HEK293 (cell line): Measurements from ENCODE around the gene FAM98C.

Source experiments
- ELK4 ChIP-seq: IDR thresholded peaks from 2 replicates; pipeline ENCODE4 v1.6.1; 2011; ENCODE audit warnings: mild to moderate bottlenecking, low read depth, low read length, borderline replicate concordance
- HIC1 ChIP-seq: fragments of 450-650 bp; formaldehyde crosslinking; IDR thresholded peaks from 2 replicates; pipeline ENCODE4 v1.5.1; 2016; ENCODE audit warnings: missing biosample characterization, missing genetic modification characterization
- HOXC10 ChIP-seq: sonication (generic); formaldehyde crosslinking; IDR thresholded peaks from 2 replicates; pipeline ENCODE4 v1.8.1; 2023; ENCODE audit warnings: mild to moderate bottlenecking, missing genetic modification reagents
- KLF16 ChIP-seq: fragments of 450-650 bp; formaldehyde crosslinking; IDR thresholded peaks from 2 replicates; pipeline ENCODE4 v1.5.1; 2017; ENCODE audit warnings: missing biosample characterization, missing genetic modification characterization
- KLF8 ChIP-seq: fragments of 450-650 bp; formaldehyde crosslinking; IDR thresholded peaks from 2 replicates; pipeline ENCODE4 v1.5.1; 2016; ENCODE audit warnings: missing biosample characterization, missing genetic modification characterization
- MEIS1 ChIP-seq: sonication (generic); formaldehyde crosslinking; IDR thresholded peaks from 2 replicates; pipeline ENCODE4 v1.8.1; 2022; ENCODE audit warnings: missing genetic modification reagents, mild to moderate bottlenecking, borderline replicate concordance
- MZF1 ChIP-seq: fragments of 450-650 bp; formaldehyde crosslinking; IDR thresholded peaks from 2 replicates; pipeline ENCODE4 v1.5.1; 2017; ENCODE audit warnings: missing biosample characterization, missing genetic modification characterization, borderline replicate concordance
- OSR2 ChIP-seq: fragments of 450-650 bp; formaldehyde crosslinking; IDR thresholded peaks from 2 replicates; pipeline ENCODE4 v1.5.1; 2016; ENCODE audit warnings: missing biosample characterization, missing genetic modification characterization
- PATZ1 ChIP-seq: fragments of 450-650 bp; formaldehyde crosslinking; IDR thresholded peaks from 2 replicates; pipeline ENCODE4 v1.5.1; 2016; ENCODE audit warnings: missing biosample characterization, missing genetic modification characterization
- PRDM1 ChIP-seq: fragments of 450-650 bp; formaldehyde crosslinking; IDR thresholded peaks from 2 replicates; pipeline ENCODE4; 2016; ENCODE audit warnings: missing biosample characterization, missing genetic modification characterization
- SP2 ChIP-seq: fragments of 450-650 bp; formaldehyde crosslinking; IDR thresholded peaks from 2 replicates; pipeline ENCODE4 v1.5.1; 2016; ENCODE audit warnings: missing biosample characterization, missing genetic modification characterization
- SP7 ChIP-seq: fragments of 450-650 bp; formaldehyde crosslinking; IDR thresholded peaks from 2 replicates; pipeline ENCODE4 v1.5.1; 2016; ENCODE audit warnings: missing biosample characterization, missing genetic modification characterization
- TCF7L2 ChIP-seq: IDR thresholded peaks from 2 replicates; pipeline ENCODE4 v1.6.1; 2011; ENCODE audit warnings: low read depth, mild to moderate bottlenecking, inconsistent platforms, low read length, moderate library complexity, borderline replicate concordance
- TRIM28 ChIP-seq: IDR thresholded peaks from 2 replicates; pipeline ENCODE4 v1.6.1; 2011; ENCODE audit warnings: low read length, control low read depth, borderline replicate concordance
- YY2 ChIP-seq: fragments of 450-650 bp; formaldehyde crosslinking; IDR thresholded peaks from 2 replicates; pipeline ENCODE4 v1.5.1; 2016; ENCODE audit warnings: missing biosample characterization, missing genetic modification characterization
- ZBTB8A ChIP-seq: fragments of 450-650 bp; formaldehyde crosslinking; IDR thresholded peaks from 2 replicates; pipeline ENCODE4 v1.5.1; 2016; ENCODE audit warnings: missing biosample characterization, missing genetic modification characterization
- ZFP69B ChIP-seq: fragments of 450-650 bp; formaldehyde crosslinking; IDR thresholded peaks from 2 replicates; pipeline ENCODE4 v1.5.1; 2016; ENCODE audit warnings: missing biosample characterization, missing genetic modification characterization
- ZNF341 ChIP-seq: fragments of 450-650 bp; formaldehyde crosslinking; IDR thresholded peaks from 2 replicates; pipeline ENCODE4; 2016; ENCODE audit warnings: low read depth, missing biosample characterization, missing genetic modification characterization
- ZNF449 ChIP-seq: fragments of 450-650 bp; formaldehyde crosslinking; IDR thresholded peaks from 2 replicates; pipeline ENCODE4 v1.5.1; 2017; ENCODE audit warnings: missing biosample characterization, mild to moderate bottlenecking, missing genetic modification characterization, moderate library complexity
- ZNF521 ChIP-seq: fragments of 450-650 bp; formaldehyde crosslinking; IDR thresholded peaks from 2 replicates; pipeline ENCODE4 v1.5.1; 2017; ENCODE audit warnings: missing biosample characterization, mild to moderate bottlenecking, missing genetic modification characterization
- ZNF558 ChIP-seq: fragments of 450-650 bp; formaldehyde crosslinking; IDR thresholded peaks from 2 replicates; pipeline ENCODE4 v1.5.1; 2016; ENCODE audit warnings: missing biosample characterization, missing genetic modification characterization
- ZNF610 ChIP-seq: fragments of 450-650 bp; formaldehyde crosslinking; IDR thresholded peaks from 2 replicates; pipeline ENCODE4 v1.5.1; 2016; ENCODE audit warnings: missing biosample characterization, missing genetic modification characterization, borderline replicate concordance
- ZNF626 ChIP-seq: fragments of 450-650 bp; sonication (Bioruptor Pico); formaldehyde crosslinking; IDR thresholded peaks from 2 replicates; pipeline ENCODE4 v1.5.1; 2018; ENCODE audit warnings: missing biosample characterization, missing genetic modification characterization, inconsistent platforms
- ZNF658 ChIP-seq: fragments of 450-650 bp; formaldehyde crosslinking; IDR thresholded peaks from 2 replicates; pipeline ENCODE4; 2016; ENCODE audit warnings: missing biosample characterization, missing genetic modification characterization
- ZNF670 ChIP-seq: fragments of 450-650 bp; formaldehyde crosslinking; IDR thresholded peaks from 2 replicates; pipeline ENCODE4 v1.5.1; 2016; ENCODE audit warnings: missing biosample characterization, missing genetic modification characterization, low read depth
- ZNF777 ChIP-seq: fragments of 450-650 bp; formaldehyde crosslinking; IDR thresholded peaks from 2 replicates; pipeline ENCODE4 v1.5.1; 2017; ENCODE audit warnings: missing biosample characterization, missing genetic modification characterization, borderline replicate concordance
- ZSCAN30 ChIP-seq: fragments of 450-650 bp; IDR thresholded peaks from 2 replicates; pipeline ENCODE4 v1.5.1; 2018; ENCODE audit warnings: missing biosample characterization, mild to moderate bottlenecking, missing genetic modification characterization, moderate library complexity
- TF ChIP-seq, protein P1 (sequence below): fragments of 450-650 bp; formaldehyde crosslinking; IDR thresholded peaks from 2 replicates; pipeline ENCODE4 v1.5.1; 2016; ENCODE audit warnings: missing biosample characterization, missing genetic modification characterization
- TF ChIP-seq, protein P2 (sequence below): fragments of 450-650 bp; formaldehyde crosslinking; IDR thresholded peaks from 2 replicates; pipeline ENCODE4 v1.5.1; 2016; ENCODE audit warnings: missing biosample characterization, missing genetic modification characterization
- TF ChIP-seq, protein P3 (sequence below): fragments of 450-650 bp; formaldehyde crosslinking; IDR thresholded peaks from 2 replicates; pipeline ENCODE4 v1.5.1; 2016; ENCODE audit warnings: missing biosample characterization, missing genetic modification characterization

The FAM98C gene

GRCh38 chr19:38409631-38410133 lies 6.8 kb downstream of the FAM98C start (continued):
- TF ChIP-seq TRIM28 (no peak), ZBTB8A (no peak), ZNF626 (no peak), ZNF777 (0 out of 2 replicates have a peak, but pooled peaks have one; percentile 53), OSR2 (tag by site-specific recombination) (no peak), ZNF558 (tag by site-specific recombination) (no peak), SP7 (0 out of 2 replicates have a peak, but pooled peaks have one; percentile 23), MZF1 (tag by site-specific recombination) (no peak), SP2 (tag by site-specific recombination) (0 out of 2 replicates have a peak, but pooled peaks have one; percentile 5), PATZ1 (tag by site-specific recombination) (no peak), HIC1 (no peak), ZNF341 (tag by site-specific recombination) (no peak), KLF16 (tag by site-specific recombination) (0 out of 2 replicates have a peak, but pooled peaks have one; percentile 61), ZFP69B (peak; percentile 56), ELK4 (no peak), YY2 (tag by site-specific recombination) (0 out of 2 replicates have a peak, but pooled peaks have one; percentile 37), TCF7L2 (no peak), ZNF610 (tag by site-specific recombination) (no peak), ZNF670 (no peak), ZNF449 (tag by site-specific recombination) (no peak), PRDM1 (tag by site-specific recombination) (peak; percentile 60), HOXC10 (CRISPR knock-in tag) (no peak), ZSCAN30 (tag by site-specific recombination) (no peak), MEIS1 (CRISPR knock-in tag) (no peak), ZNF521 (tag by site-specific recombination) (no peak), KLF8 (tag by site-specific recombination) (peak; percentile 41), ZNF658 (tag by site-specific recombination) (no peak)
- TF ChIP-seq, protein P1, sequence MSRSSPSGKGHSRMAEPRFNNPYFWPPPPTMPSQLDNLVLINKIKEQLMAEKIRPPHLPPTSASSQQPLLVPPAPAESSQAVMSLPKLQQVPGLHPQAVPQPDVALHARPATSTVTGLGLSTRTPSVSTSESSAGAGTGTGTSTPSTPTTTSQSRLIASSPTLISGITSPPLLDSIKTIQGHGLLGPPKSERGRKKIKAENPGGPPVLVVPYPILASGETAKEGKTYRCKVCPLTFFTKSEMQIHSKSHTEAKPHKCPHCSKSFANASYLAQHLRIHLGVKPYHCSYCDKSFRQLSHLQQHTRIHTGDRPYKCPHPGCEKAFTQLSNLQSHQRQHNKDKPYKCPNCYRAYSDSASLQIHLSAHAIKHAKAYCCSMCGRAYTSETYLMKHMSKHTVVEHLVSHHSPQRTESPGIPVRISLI (tag by site-specific recombination) = no peak
- TF ChIP-seq, protein P2, sequence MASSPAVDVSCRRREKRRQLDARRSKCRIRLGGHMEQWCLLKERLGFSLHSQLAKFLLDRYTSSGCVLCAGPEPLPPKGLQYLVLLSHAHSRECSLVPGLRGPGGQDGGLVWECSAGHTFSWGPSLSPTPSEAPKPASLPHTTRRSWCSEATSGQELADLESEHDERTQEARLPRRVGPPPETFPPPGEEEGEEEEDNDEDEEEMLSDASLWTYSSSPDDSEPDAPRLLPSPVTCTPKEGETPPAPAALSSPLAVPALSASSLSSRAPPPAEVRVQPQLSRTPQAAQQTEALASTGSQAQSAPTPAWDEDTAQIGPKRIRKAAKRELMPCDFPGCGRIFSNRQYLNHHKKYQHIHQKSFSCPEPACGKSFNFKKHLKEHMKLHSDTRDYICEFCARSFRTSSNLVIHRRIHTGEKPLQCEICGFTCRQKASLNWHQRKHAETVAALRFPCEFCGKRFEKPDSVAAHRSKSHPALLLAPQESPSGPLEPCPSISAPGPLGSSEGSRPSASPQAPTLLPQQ (tag by site-specific recombination) = peak; percentile 63
- TF ChIP-seq, protein P3, sequence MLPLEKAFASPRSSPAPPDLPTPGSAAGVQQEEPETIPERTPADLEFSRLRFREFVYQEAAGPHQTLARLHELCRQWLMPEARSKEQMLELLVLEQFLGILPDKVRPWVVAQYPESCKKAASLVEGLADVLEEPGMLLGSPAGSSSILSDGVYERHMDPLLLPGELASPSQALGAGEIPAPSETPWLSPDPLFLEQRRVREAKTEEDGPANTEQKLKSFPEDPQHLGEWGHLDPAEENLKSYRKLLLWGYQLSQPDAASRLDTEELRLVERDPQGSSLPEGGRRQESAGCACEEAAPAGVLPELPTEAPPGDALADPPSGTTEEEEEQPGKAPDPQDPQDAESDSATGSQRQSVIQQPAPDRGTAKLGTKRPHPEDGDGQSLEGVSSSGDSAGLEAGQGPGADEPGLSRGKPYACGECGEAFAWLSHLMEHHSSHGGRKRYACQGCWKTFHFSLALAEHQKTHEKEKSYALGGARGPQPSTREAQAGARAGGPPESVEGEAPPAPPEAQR (tag by site-specific recombination) = no peak
